ENCODE data around the gene COPE.
"Not testable (repeated sequence)": the region's sequence is repeated elsewhere in the genome, so short reads cannot be mapped to it uniquely, and the experiment has no call there.

Gene COPE

GRCh38 chr19:18919086-18919899, at the start of gene COPE, which contains the start of gene DDX49:
Gene COPE (minus strand): TSS chr19:18919387. CDS start chr19:18919348, 39 bp downstream.
Gene DDX49 (plus strand): TSS chr19:18919715. CDS start chr19:18919742, 27 bp downstream.
- H3K9ac ChIP-seq (ENCODE audit: low read depth, low read length) = peak within 1 kb of the TSS; percentile 92
- no peaks in the 10 kb centered on the region for H3K9me3 ChIP-seq (ENCODE audit: control insufficient read depth, insufficient read depth, low read length)
- peaks cover 3% of the 10 kb centered on the region for H3K4me1 ChIP-seq (ENCODE audit: control insufficient read depth, insufficient read depth, low read length)
- no peaks in the 10 kb centered on the region for H3K27me3 ChIP-seq (ENCODE audit: control insufficient read depth, insufficient read depth, low read length)
- peaks cover 20% of the 10 kb centered on the region for H3K36me3 ChIP-seq (ENCODE audit: control insufficient read depth, insufficient read depth, low read length)
- H3K4me3 ChIP-seq (ENCODE audit: low read depth, low read length) = peak within 1 kb of the TSS; percentile 88

- no peaks in the 10 kb centered on the region for H3K36me3 ChIP-seq (ENCODE audit: control insufficient read depth, insufficient read depth, low read length)
These were observed 48.4 kb upstream of the COPE start for GRCh38 chr19:18967358-18968146.

GRCh38 chr19:18966307-18966706, 47.1 kb upstream of the COPE start:
- no peaks in the 10 kb centered on the region for H3K36me3 ChIP-seq (ENCODE audit: control insufficient read depth, insufficient read depth, low read length)
- peaks cover 6% of the 10 kb centered on the region for H3K4me1 ChIP-seq (ENCODE audit: control insufficient read depth, insufficient read depth, low read length)
- no peaks in the 10 kb centered on the region for H3K9me3 ChIP-seq (ENCODE audit: control insufficient read depth, insufficient read depth, low read length)
- no peak overlapping the region for H3K4me3 ChIP-seq (ENCODE audit: low read depth, low read length)
- H3K27me3 ChIP-seq (ENCODE audit: control insufficient read depth, insufficient read depth, low read length) = no peaks in the 10 kb centered on the region
- H3K9ac ChIP-seq (ENCODE audit: low read depth, low read length) = no peak overlapping the region

More at GRCh38 chr19:18967358-18968146, 48.4 kb upstream of the COPE start:
- Histone ChIP-seq H3K27me3 (ENCODE audit: control insufficient read depth, insufficient read depth, low read length) (no peaks in the 10 kb centered on the region), H3K4me1 (ENCODE audit: control insufficient read depth, insufficient read depth, low read length) (peaks cover 6% of the 10 kb centered on the region), H3K9me3 (ENCODE audit: control insufficient read depth, insufficient read depth, low read length) (no peaks in the 10 kb centered on the region), H3K4me3 (ENCODE audit: low read depth, low read length) (no peak overlapping the region), H3K9ac (ENCODE audit: low read depth, low read length) (no peak overlapping the region)

GRCh38 chr19:18964121-18964520, 44.9 kb upstream of the COPE start:
- Histone ChIP-seq H3K36me3 (ENCODE audit: control insufficient read depth, insufficient read depth, low read length) (no peaks in the 10 kb centered on the region), H3K9me3 (ENCODE audit: control insufficient read depth, insufficient read depth, low read length) (no peaks in the 10 kb centered on the region), H3K27me3 (ENCODE audit: control insufficient read depth, insufficient read depth, low read length) (no peaks in the 10 kb centered on the region), H3K9ac (ENCODE audit: low read depth, low read length) (no peak overlapping the region), H3K4me3 (ENCODE audit: low read depth, low read length) (no peak overlapping the region), H3K4me1 (ENCODE audit: control insufficient read depth, insufficient read depth, low read length) (peaks cover 6% of the 10 kb centered on the region)

GRCh38 chr19:18961767-18962620, 42.8 kb upstream of the COPE start:
- Histone ChIP-seq H3K9ac (ENCODE audit: low read depth, low read length) (no peak overlapping the region), H3K36me3 (ENCODE audit: control insufficient read depth, insufficient read depth, low read length) (no peaks in the 10 kb centered on the region), H3K4me3 (ENCODE audit: low read depth, low read length) (peak overlapping the region; percentile 18), H3K27me3 (ENCODE audit: control insufficient read depth, insufficient read depth, low read length) (no peaks in the 10 kb centered on the region), H3K4me1 (ENCODE audit: control insufficient read depth, insufficient read depth, low read length) (peaks cover 4% of the 10 kb centered on the region), H3K9me3 (ENCODE audit: control insufficient read depth, insufficient read depth, low read length) (no peaks in the 10 kb centered on the region)

- no peaks in the 10 kb centered on the region for H3K4me1 ChIP-seq (ENCODE audit: control insufficient read depth, insufficient read depth, low read length)
- H3K9ac ChIP-seq (ENCODE audit: low read depth, low read length) = no peak overlapping the region
- no peaks in the 10 kb centered on the region for H3K9me3 ChIP-seq (ENCODE audit: control insufficient read depth, insufficient read depth, low read length)
- H3K36me3 ChIP-seq (ENCODE audit: control insufficient read depth, insufficient read depth, low read length) = no peaks in the 10 kb centered on the region
- H3K27me3 ChIP-seq (ENCODE audit: control insufficient read depth, insufficient read depth, low read length) = no peaks in the 10 kb centered on the region
- H3K4me3 ChIP-seq (ENCODE audit: low read depth, low read length) = no peak overlapping the region
These were observed 41.2 kb upstream of the COPE start for GRCh38 chr19:18960370-18960769.

GRCh38 chr19:18955042-18955441, 35.9 kb upstream of the COPE start:
- Histone ChIP-seq H3K9me3 (ENCODE audit: control insufficient read depth, insufficient read depth, low read length) (no peaks in the 10 kb centered on the region), H3K36me3 (ENCODE audit: control insufficient read depth, insufficient read depth, low read length) (no peaks in the 10 kb centered on the region), H3K27me3 (ENCODE audit: control insufficient read depth, insufficient read depth, low read length) (no peaks in the 10 kb centered on the region), H3K9ac (ENCODE audit: low read depth, low read length) (no peak overlapping the region), H3K4me3 (ENCODE audit: low read depth, low read length) (no peak overlapping the region), H3K4me1 (ENCODE audit: control insufficient read depth, insufficient read depth, low read length) (no peaks in the 10 kb centered on the region)

GRCh38 chr19:18954094-18954493, 34.9 kb upstream of the COPE start:
- H3K27me3 ChIP-seq (ENCODE audit: control insufficient read depth, insufficient read depth, low read length) = no peaks in the 10 kb centered on the region
- no peaks in the 10 kb centered on the region for H3K4me1 ChIP-seq (ENCODE audit: control insufficient read depth, insufficient read depth, low read length)
- H3K9ac ChIP-seq (ENCODE audit: low read depth, low read length) = no peak overlapping the region
- H3K4me3 ChIP-seq (ENCODE audit: low read depth, low read length) = no peak overlapping the region
- no peaks in the 10 kb centered on the region for H3K9me3 ChIP-seq (ENCODE audit: control insufficient read depth, insufficient read depth, low read length)
- no peaks in the 10 kb centered on the region for H3K36me3 ChIP-seq (ENCODE audit: control insufficient read depth, insufficient read depth, low read length)

GRCh38 chr19:18952364-18953003, 33.3 kb upstream of the COPE start:
- H3K36me3 ChIP-seq (ENCODE audit: control insufficient read depth, insufficient read depth, low read length); H3K9ac ChIP-seq (ENCODE audit: low read depth, low read length); H3K27me3 ChIP-seq (ENCODE audit: control insufficient read depth, insufficient read depth, low read length); H3K4me1 ChIP-seq (ENCODE audit: control insufficient read depth, insufficient read depth, low read length); H3K4me3 ChIP-seq (ENCODE audit: low read depth, low read length); H3K9me3 ChIP-seq (ENCODE audit: control insufficient read depth, insufficient read depth, low read length): not testable (repeated sequence)

- Histone ChIP-seq H3K4me1 (ENCODE audit: control insufficient read depth, insufficient read depth, low read length) (no peaks in the 10 kb centered on the region), H3K4me3 (ENCODE audit: low read depth, low read length) (no peak overlapping the region), H3K27me3 (ENCODE audit: control insufficient read depth, insufficient read depth, low read length) (no peaks in the 10 kb centered on the region), H3K9me3 (ENCODE audit: control insufficient read depth, insufficient read depth, low read length) (no peaks in the 10 kb centered on the region), H3K9ac (ENCODE audit: low read depth, low read length) (no peak overlapping the region), H3K36me3 (ENCODE audit: control insufficient read depth, insufficient read depth, low read length) (no peaks in the 10 kb centered on the region)
These were observed 32.6 kb upstream of the COPE start for GRCh38 chr19:18951721-18952281.

GRCh38 chr19:18949858-18950257, 30.7 kb upstream of the COPE start:
- no peaks in the 10 kb centered on the region for H3K36me3 ChIP-seq (ENCODE audit: control insufficient read depth, insufficient read depth, low read length)
- H3K4me3 ChIP-seq (ENCODE audit: low read depth, low read length) = no peak overlapping the region
- no peaks in the 10 kb centered on the region for H3K9me3 ChIP-seq (ENCODE audit: control insufficient read depth, insufficient read depth, low read length)
- no peak overlapping the region for H3K9ac ChIP-seq (ENCODE audit: low read depth, low read length)
- H3K4me1 ChIP-seq (ENCODE audit: control insufficient read depth, insufficient read depth, low read length) = no peaks in the 10 kb centered on the region
- no peaks in the 10 kb centered on the region for H3K27me3 ChIP-seq (ENCODE audit: control insufficient read depth, insufficient read depth, low read length)
